CD8-positive, alpha-beta memory T cell (primary cell): ENCODE results near the gene DGCR8. TPM values are rescaled to one million over a fixed set of nuclear protein-coding genes. Genes with fewer than 3 reads are reported as not detected.

Experiments
- CTCF ChIA-PET: fragments of 350-600 bp; sonication (Branson Sonifier 250); formaldehyde crosslinking; loops from one replicate; lab custom pipeline; 2021; ENCODE audit warnings: antibody characterized with exemption; lab: Charles Lee
- POLR2A ChIA-PET: fragments of 350-600 bp; sonication (Branson Sonifier 250); formaldehyde crosslinking; loops from one replicate; lab custom pipeline; 2021; ENCODE audit warnings: antibody characterized with exemption; lab: Charles Lee
- DNase-seq, 5 donors: peaks; one replicate each; pipeline versions ENCODE4 v3.0.0 to v3.0.0-alpha.2; 2020 to 2022; ENCODE audit warnings: mixed read lengths in 1 of 5
- H3K27ac ChIP-seq: one replicate; pipeline ENCODE4 v1.7.0; 2013; ENCODE audit warnings: low read depth, mild to moderate bottlenecking, low read length, moderate library complexity
- H3K27me3 ChIP-seq: 2 replicates; pipeline ENCODE4 v1.7.0; 2013; ENCODE audit warnings: low read length, mild to moderate bottlenecking; ENCODE audit not compliant: insufficient read depth, poor library complexity, severe bottlenecking
- H3K36me3 ChIP-seq: 2 replicates; pipeline ENCODE4 v1.7.0; 2013; ENCODE audit warnings: mild to moderate bottlenecking, low read length, moderate library complexity; ENCODE audit not compliant: insufficient read depth
- H3K4me1 ChIP-seq: 2 replicates; pipeline ENCODE4 v1.7.0; 2013; ENCODE audit warnings: mild to moderate bottlenecking, low read length, moderate library complexity; ENCODE audit not compliant: insufficient read depth
- H3K4me3 ChIP-seq: 2 replicates; pipeline ENCODE4 v1.7.0; 2013; ENCODE audit warnings: mild to moderate bottlenecking, low read length
- H3K9me3 ChIP-seq: 2 replicates; pipeline ENCODE4 v1.7.0; 2013; ENCODE audit warnings: mild to moderate bottlenecking, low read length
- H3K27ac Mint-ChIP-seq, 8 donors: one replicate each; pipeline ENCODE4 v1.8.0; 2020 to 2021; ENCODE audit warnings: mixed read lengths in 8 of 8, mild to moderate bottlenecking in 6 of 8, inconsistent platforms in 3 of 8, moderate library complexity in 3 of 8
- H3K27me3 Mint-ChIP-seq, 2 donors: one replicate each; pipeline ENCODE4 v1.8.0; 2020 to 2021; ENCODE audit warnings: mixed read lengths in 2 of 2, mild to moderate bottlenecking in 1 of 2, moderate library complexity in 1 of 2
- H3K36me3 Mint-ChIP-seq, 3 donors: one replicate each; pipeline ENCODE4 v1.8.0; 2020 to 2021; ENCODE audit warnings: mixed read lengths in 3 of 3, inconsistent platforms in 1 of 3, mild to moderate bottlenecking in 1 of 3
- H3K4me1 Mint-ChIP-seq, 3 donors: one replicate each; pipeline ENCODE4 v1.8.0; 2020 to 2021; ENCODE audit warnings: mixed read lengths in 3 of 3, inconsistent platforms in 1 of 3, mild to moderate bottlenecking in 1 of 3
- H3K4me3 Mint-ChIP-seq, 7 donors: one replicate each; pipeline ENCODE4 v1.8.0; 2020 to 2021; ENCODE audit warnings: mixed read lengths in 7 of 7, mild to moderate bottlenecking in 6 of 7, moderate library complexity in 4 of 7, inconsistent platforms in 2 of 7
- H3K9me3 Mint-ChIP-seq, 5 donors: one replicate each; pipeline ENCODE4 v1.8.0; 2020 to 2022; ENCODE audit warnings: mixed read lengths in 5 of 5, mild to moderate bottlenecking in 3 of 5, moderate library complexity in 2 of 5, inconsistent platforms in 1 of 5
- polyA plus RNA-seq: library from polyadenylated mRNA; unstranded; fragments of 300-500 nt; fragmentation: Illumina TruSeq; gene quantifications from one replicate; pipeline ENCODE4 v1.2.3, GENCODE V29; 2021
- total RNA-seq, 2 experiments: library from RNA; stranded (reverse); gene quantifications; one replicate each; pipeline ENCODE4 v1.2.3, GENCODE V29; 2021

DGCR8 gene
- total and polyA plus RNA-seq, 3 experiments from 2014 or later: 10.6 to 73.8 (median 68.6) TPM

- no peak overlapping the region for H3K4me3 Mint-ChIP-seq
- Histone ChIP-seq H3K4me1 (peaks cover 6% of the 10 kb centered on the region), H3K9me3 (no peaks in the 10 kb centered on the region), H3K27ac (no peak overlapping the region), H3K27me3 (no peaks in the 10 kb centered on the region), H3K36me3 (peaks cover 20% of the 10 kb centered on the region), H3K4me3 (no peak overlapping the region)
- DNase-seq: no peak
- ChIA-PET CTCF (interaction anchor here (1.8 kb wide), 1 partner anchor 12 kb away, joined by 4 read pairs; no protein-coding TSS in a partner anchor), POLR2A (interaction anchor here (0.5 kb wide), 1 partner anchor 1569 kb away, joined by 3 read pairs; the partner anchor contains the start of gene YDJC)
- H3K27ac Mint-ChIP-seq: peak overlapping the region in 2 of 8 donors; percentile 2 to 36
- peaks cover 5 to 19% (median 13%) of the 10 kb centered on the region in 3 donors for H3K4me1 Mint-ChIP-seq
- no peaks in the 10 kb centered on the region for H3K9me3 Mint-ChIP-seq
- peaks cover 0 to 79% (median 10%) of the 10 kb centered on the region in 3 donors for H3K36me3 Mint-ChIP-seq
- H3K27me3 Mint-ChIP-seq: no peaks in the 10 kb centered on the region
These were observed 19.2 kb upstream of the DGCR8 start for GRCh38 chr22:20060700-20061480.

- Histone ChIP-seq H3K27ac (no peak overlapping the region), H3K9me3 (no peaks in the 10 kb centered on the region), H3K4me3 (no peak overlapping the region), H3K27me3 (no peaks in the 10 kb centered on the region), H3K4me1 (peaks cover 6% of the 10 kb centered on the region), H3K36me3 (peaks cover 18% of the 10 kb centered on the region)
- CTCF ChIA-PET: interaction anchor here (1.4 to 1.8 kb wide), 2 partner anchors 11 to 50 kb away, joined by 3 to 4 read pairs; no protein-coding TSS in a partner anchor
- Mint-ChIP-seq H3K27ac (no peak overlapping the region), H3K4me3 (no peak overlapping the region), H3K27me3 (no peaks in the 10 kb centered on the region), H3K36me3 (peaks cover 0 to 74% (median 10%) of the 10 kb centered on the region in 3 donors), H3K4me1 (peaks cover 5 to 19% (median 13%) of the 10 kb centered on the region in 3 donors), H3K9me3 (no peaks in the 10 kb centered on the region)
- POLR2A ChIA-PET: interaction anchor here (0.5 kb wide), 1 partner anchor 1568 kb away, joined by 3 read pairs; the partner anchor contains the start of gene YDJC
- DNase-seq: no peak
These were observed 18.6 kb upstream of the DGCR8 start for GRCh38 chr22:20061481-20061861.

GRCh38 chr22:20062043-20062765 lies 17.8 kb upstream of the DGCR8 start:
- no peaks in the 10 kb centered on the region for H3K9me3 Mint-ChIP-seq

GRCh38 chr22:20062766-20063083 lies 17.3 kb upstream of the DGCR8 start:
- H3K9me3 ChIP-seq: no peaks in the 10 kb centered on the region
- Mint-ChIP-seq H3K9me3 (no peaks in the 10 kb centered on the region), H3K4me1 (peaks cover 5 to 19% (median 13%) of the 10 kb centered on the region in 3 donors), H3K36me3 (peaks cover 0 to 65% (median 10%) of the 10 kb centered on the region in 3 donors), H3K27ac (no peak overlapping the region), H3K27me3 (no peaks in the 10 kb centered on the region), H3K4me3 (no peak overlapping the region)
- H3K27me3 ChIP-seq: no peaks in the 10 kb centered on the region
- ChIA-PET CTCF (interaction anchor here (1.4 to 1.8 kb wide), 2 partner anchors 10 to 48 kb away, joined by 3 to 4 read pairs; no protein-coding TSS in a partner anchor), POLR2A (no interaction called here)
- peaks cover 18% of the 10 kb centered on the region for H3K36me3 ChIP-seq
- H3K27ac ChIP-seq: no peak overlapping the region
- DNase-seq: no peak
- no peak overlapping the region for H3K4me3 ChIP-seq
- H3K4me1 ChIP-seq: peaks cover 6% of the 10 kb centered on the region

More at GRCh38 chr22:20062043-20062765, 17.8 kb upstream of the DGCR8 start:
- peaks cover 18% of the 10 kb centered on the region for H3K36me3 ChIP-seq
- Mint-ChIP-seq H3K27ac (no peak overlapping the region), H3K4me1 (peaks cover 5 to 19% (median 13%) of the 10 kb centered on the region in 3 donors), H3K36me3 (peaks cover 0 to 68% (median 10%) of the 10 kb centered on the region in 3 donors), H3K4me3 (no peak overlapping the region), H3K27me3 (no peaks in the 10 kb centered on the region)
- H3K27me3 ChIP-seq: no peaks in the 10 kb centered on the region
- H3K27ac ChIP-seq: no peak overlapping the region
- no peak for DNase-seq
- H3K4me3 ChIP-seq: no peak overlapping the region
- no peaks in the 10 kb centered on the region for H3K9me3 ChIP-seq
- CTCF ChIA-PET: interaction anchor here (1.4 to 1.8 kb wide), 2 partner anchors 11 to 49 kb away, joined by 3 to 4 read pairs; no protein-coding TSS in a partner anchor
- POLR2A ChIA-PET: no interaction called here
- H3K4me1 ChIP-seq: peaks cover 6% of the 10 kb centered on the region

GRCh38 chr22:20063271-20064139 lies 16.5 kb upstream of the DGCR8 start:
- Histone ChIP-seq H3K27ac (no peak overlapping the region), H3K27me3 (no peaks in the 10 kb centered on the region), H3K36me3 (peaks cover 18% of the 10 kb centered on the region), H3K4me1 (peaks cover 6% of the 10 kb centered on the region), H3K9me3 (no peaks in the 10 kb centered on the region), H3K4me3 (no peak overlapping the region)
- no peak for DNase-seq
- Mint-ChIP-seq H3K4me1 (peaks cover 5 to 15% (median 12%) of the 10 kb centered on the region in 3 donors), H3K36me3 (peaks cover 0 to 58% (median 8%) of the 10 kb centered on the region in 3 donors), H3K9me3 (no peaks in the 10 kb centered on the region), H3K4me3 (no peak overlapping the region), H3K27ac (no peak overlapping the region), H3K27me3 (no peaks in the 10 kb centered on the region)
- ChIA-PET POLR2A (no interaction called here), CTCF (no interaction called here)

GRCh38 chr22:20064140-20064480 lies 15.9 kb upstream of the DGCR8 start:
- Histone ChIP-seq H3K27me3 (no peaks in the 10 kb centered on the region), H3K4me3 (no peak overlapping the region), H3K27ac (no peak overlapping the region), H3K4me1 (peaks cover 6% of the 10 kb centered on the region), H3K36me3 (peaks cover 16% of the 10 kb centered on the region), H3K9me3 (no peaks in the 10 kb centered on the region)
- DNase-seq: no peak
- H3K27ac Mint-ChIP-seq: no peak overlapping the region
- H3K9me3 Mint-ChIP-seq: no peaks in the 10 kb centered on the region
- H3K4me3 Mint-ChIP-seq: no peak overlapping the region
- ChIA-PET CTCF (no interaction called here), POLR2A (no interaction called here)
- H3K27me3 Mint-ChIP-seq: no peaks in the 10 kb centered on the region
- peaks cover 0 to 52% (median 6%) of the 10 kb centered on the region in 3 donors for H3K36me3 Mint-ChIP-seq
- H3K4me1 Mint-ChIP-seq: peaks cover 0 to 9% (median 6%) of the 10 kb centered on the region in 3 donors

GRCh38 chr22:20064545-20065262 lies 15.3 kb upstream of the DGCR8 start:
- Mint-ChIP-seq H3K27ac (peak overlapping the region in 2 of 8 donors; percentile 23 to 33), H3K9me3 (no peaks in the 10 kb centered on the region), H3K27me3 (no peaks in the 10 kb centered on the region), H3K4me3 (no peak overlapping the region), H3K36me3 (peaks cover 0 to 46% (median 6%) of the 10 kb centered on the region in 3 donors), H3K4me1 (peaks cover 0 to 3% (median 0%) of the 10 kb centered on the region in 3 donors)
- Histone ChIP-seq H3K9me3 (no peaks in the 10 kb centered on the region), H3K36me3 (peaks cover 16% of the 10 kb centered on the region), H3K27ac (no peak overlapping the region), H3K27me3 (no peaks in the 10 kb centered on the region), H3K4me3 (no peak overlapping the region), H3K4me1 (peaks cover 6% of the 10 kb centered on the region)
- CTCF ChIA-PET: no interaction called here
- POLR2A ChIA-PET: no interaction called here
- no peak for DNase-seq
